Stomach smooth muscle (tissue), 2 donors: ENCODE measurements around the gene FNDC7.
A peak's percentile ranks its signal among the peaks of the same experiment; 100 is the strongest.
"Not testable (repeated sequence)": the region's sequence is repeated elsewhere in the genome, so short reads cannot be mapped to it uniquely, and the experiment has no call there.

ENCODE experiments used
- H3K27ac ChIP-seq: one replicate; pipeline ENCODE4 v1.7.0; 2013; ENCODE audit warnings: mild to moderate bottlenecking, low read length, inconsistent platforms
- H3K27me3 ChIP-seq, 2 donors: one replicate each; pipeline ENCODE4 v1.7.0; 2013; ENCODE audit warnings: low read length in 2 of 2; ENCODE audit not compliant: insufficient read depth in 2 of 2, control insufficient read depth in 1 of 2
- H3K36me3 ChIP-seq, 2 donors: one replicate each; pipeline ENCODE4 v1.7.0; 2013; ENCODE audit warnings: low read length in 2 of 2; ENCODE audit not compliant: control insufficient read depth in 2 of 2, insufficient read depth in 2 of 2
- H3K4me1 ChIP-seq: one replicate; pipeline ENCODE4 v1.7.0; 2013; ENCODE audit warnings: low read length; ENCODE audit not compliant: control insufficient read depth, insufficient read depth
- H3K4me3 ChIP-seq, 2 donors: one replicate each; pipeline ENCODE4 v1.7.0; 2013; ENCODE audit warnings: low read length in 2 of 2
- H3K9ac ChIP-seq, 2 donors: one replicate each; pipeline ENCODE4 v1.7.0; 2013; ENCODE audit warnings: low read length in 2 of 2, mild to moderate bottlenecking in 1 of 2
- H3K9me3 ChIP-seq, 2 donors: one replicate each; pipeline ENCODE4 v1.7.0; 2013; ENCODE audit warnings: low read length in 2 of 2; ENCODE audit not compliant: control insufficient read depth in 2 of 2
- donor health status: healthy.
- donor health status: Pancreatic carcinoma.

Gene FNDC7, protein sequence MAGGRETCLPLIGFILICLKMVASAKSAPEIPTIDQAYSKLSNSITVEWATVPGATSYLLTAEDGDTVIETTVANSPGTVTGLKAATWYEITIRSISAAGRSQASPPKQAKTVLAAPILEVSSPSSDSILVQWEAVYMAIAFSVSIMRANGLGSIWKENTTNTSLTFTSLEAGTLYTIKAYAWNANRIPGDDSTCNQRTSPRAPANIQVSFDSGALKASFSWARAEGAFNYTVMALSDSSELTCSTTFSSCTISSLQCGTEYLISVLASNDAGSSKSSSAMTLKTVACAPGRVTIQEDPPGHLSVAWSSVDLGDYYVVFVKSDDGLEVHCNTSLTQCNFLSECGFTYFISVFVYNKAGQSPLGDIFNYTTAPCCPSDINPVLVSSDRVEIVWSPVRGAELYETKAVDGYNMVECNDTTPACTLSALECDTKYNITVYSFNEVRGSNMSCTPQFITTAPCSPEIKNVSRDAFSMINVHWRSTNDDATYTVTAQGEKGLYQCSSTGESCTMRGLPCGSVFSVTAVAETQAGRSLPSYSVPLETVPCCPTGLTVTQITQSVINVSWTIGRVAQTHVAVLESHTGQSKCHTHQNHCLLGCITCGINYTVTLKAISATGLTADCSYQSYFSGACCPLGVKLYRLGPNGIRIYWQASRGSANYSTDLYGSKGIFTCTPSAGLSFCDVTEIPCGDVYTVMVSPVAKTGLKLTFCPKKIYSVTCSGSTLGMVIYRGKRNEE

DNA sequence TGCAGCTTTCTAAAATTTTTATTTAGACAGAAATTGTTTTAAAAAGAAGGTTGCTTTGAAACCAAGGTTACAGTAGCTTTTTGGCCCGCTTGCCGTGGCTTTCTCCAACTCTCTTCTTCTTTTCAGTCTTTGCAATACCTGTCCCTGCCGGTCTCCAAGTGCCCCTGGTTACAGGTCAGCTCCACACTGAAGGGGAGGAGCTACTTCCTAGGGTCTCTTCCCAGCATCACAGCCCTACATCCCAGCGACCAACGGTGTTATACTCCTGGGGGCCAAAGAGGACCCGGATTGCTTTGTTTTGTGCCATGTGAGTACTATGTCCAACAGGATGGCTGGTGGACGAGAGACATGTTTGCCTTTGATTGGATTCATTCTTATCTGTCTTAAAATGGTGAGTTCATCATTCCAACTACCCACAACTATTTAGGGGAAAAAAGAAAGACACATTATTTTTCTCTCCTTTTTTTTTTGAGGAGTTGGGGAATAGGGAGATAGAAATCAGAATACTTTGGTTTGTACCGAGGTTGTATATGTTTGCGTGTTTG, at the start of gene FNDC7:
TSS of gene FNDC7 (plus strand) at position 303 of the 545 bp plus-strand sequence. CDS start at position 329, 26 bp downstream.
- H3K9me3 ChIP-seq: no peaks in the 10 kb centered on the region
- H3K27ac ChIP-seq: no peak within 1 kb of the TSS
- no peak within 1 kb of the TSS for H3K4me3 ChIP-seq

DNA sequence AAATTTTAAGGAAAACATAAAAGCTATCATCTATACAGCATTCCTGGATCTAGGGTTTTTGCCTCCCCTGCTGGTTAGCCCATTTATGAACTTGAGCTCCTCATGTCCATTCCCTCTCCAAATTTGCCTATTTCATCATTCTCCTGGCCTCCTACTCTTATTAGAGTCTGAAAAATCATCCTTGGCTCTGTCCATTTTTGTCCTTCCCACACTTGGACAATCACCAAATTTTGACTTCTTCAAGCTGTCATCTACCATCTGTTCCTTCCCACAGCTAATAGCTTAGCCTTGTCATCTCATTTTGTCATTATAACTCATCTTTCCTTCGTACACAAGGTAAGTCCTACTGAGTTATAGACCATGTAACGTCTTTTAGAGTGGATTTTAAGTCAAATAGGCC, 49.6 kb upstream of the FNDC7 start:
- Histone ChIP-seq H3K4me1 (peaks cover 4% of the 10 kb centered on the region), H3K27me3 (no peaks in the 10 kb centered on the region), H3K9me3 (no peaks in the 10 kb centered on the region), H3K36me3 (no peaks in the 10 kb centered on the region), H3K27ac (peak overlapping the region; percentile 31), H3K4me3 (no peak overlapping the region), H3K9ac (no peak overlapping the region)

More for the DNA sequence above, at the start of gene FNDC7:
- H3K4me1 ChIP-seq: no peaks in the 10 kb centered on the region
- no peaks in the 10 kb centered on the region for H3K36me3 ChIP-seq
- H3K27me3 ChIP-seq: no peaks in the 10 kb centered on the region
- H3K9ac ChIP-seq: no peak within 1 kb of the TSS

DNA sequence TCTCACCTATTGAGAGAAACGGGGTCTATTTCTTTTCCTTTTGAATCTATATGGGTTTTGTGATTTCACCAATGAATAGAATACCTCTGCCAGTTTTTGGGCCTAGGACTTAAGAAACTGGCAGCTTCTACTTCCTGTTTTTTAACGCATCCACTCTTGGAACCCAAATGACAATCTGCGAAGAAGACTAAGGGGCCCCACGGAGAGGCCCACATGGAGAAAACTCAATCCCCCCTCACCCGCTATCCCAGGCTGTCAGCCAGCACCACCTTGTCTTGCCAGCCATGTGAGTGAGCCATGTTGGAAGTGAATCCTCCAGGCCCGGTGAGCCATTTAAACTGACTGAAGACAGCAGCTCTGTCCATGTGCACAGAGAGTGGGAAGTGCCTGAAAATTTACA, 48.2 kb upstream of the FNDC7 start:
- no peaks in the 10 kb centered on the region for H3K9me3 ChIP-seq
- H3K36me3 ChIP-seq: no peaks in the 10 kb centered on the region
- H3K27me3 ChIP-seq: no peaks in the 10 kb centered on the region
- no peak overlapping the region for H3K9ac ChIP-seq
- no peak overlapping the region for H3K27ac ChIP-seq
- no peak overlapping the region for H3K4me3 ChIP-seq
- peaks cover 4% of the 10 kb centered on the region for H3K4me1 ChIP-seq

DNA sequence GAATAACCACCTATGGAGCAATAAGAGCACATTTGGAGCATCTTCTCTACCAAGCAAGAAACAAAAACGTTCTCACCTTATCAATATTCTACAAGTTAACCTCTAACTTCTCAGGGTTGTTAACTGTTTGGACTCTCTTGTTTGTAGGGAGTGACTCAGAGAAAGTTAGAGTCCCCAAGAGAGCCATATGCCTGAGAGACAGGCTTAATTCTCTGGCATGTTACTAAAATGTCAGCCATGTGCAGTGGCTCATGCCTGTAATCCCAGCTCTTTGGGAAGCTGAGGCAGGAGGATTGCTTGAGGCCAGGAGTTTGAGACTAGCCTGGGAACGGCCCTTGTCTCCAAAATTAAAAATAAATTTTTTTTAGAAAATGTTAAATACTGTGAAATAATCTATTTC, 47.6 kb upstream of the FNDC7 start:
- H3K4me1 ChIP-seq: peaks cover 4% of the 10 kb centered on the region
- no peak overlapping the region for H3K27ac ChIP-seq
- no peak overlapping the region for H3K4me3 ChIP-seq
- no peak overlapping the region for H3K9ac ChIP-seq
- no peaks in the 10 kb centered on the region for H3K36me3 ChIP-seq
- H3K9me3 ChIP-seq: no peaks in the 10 kb centered on the region
- no peaks in the 10 kb centered on the region for H3K27me3 ChIP-seq

DNA sequence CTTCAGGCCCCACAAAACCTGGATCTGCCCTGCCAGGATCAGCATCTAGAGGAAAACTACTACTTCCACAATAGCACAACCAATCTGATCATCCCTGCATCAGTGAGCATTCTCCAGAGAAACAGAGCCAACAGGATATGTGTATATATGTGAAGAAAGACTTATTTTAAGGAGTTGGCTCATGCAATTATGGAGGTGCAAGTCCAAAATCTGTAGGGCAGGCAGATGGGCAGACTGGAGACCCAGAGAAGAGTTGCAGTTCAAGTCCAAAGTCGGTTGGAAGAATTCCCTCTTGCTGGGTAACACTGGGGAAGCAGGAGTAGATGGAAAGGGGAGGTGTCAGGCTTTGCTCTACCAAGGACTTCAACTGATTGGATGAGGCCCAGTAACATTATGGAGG, 46.9 kb upstream of the FNDC7 start:
- Histone ChIP-seq H3K36me3 (no peaks in the 10 kb centered on the region), H3K27me3 (peaks cover 0 to 3% of the 10 kb centered on the region in 2 donors), H3K9ac (no peak overlapping the region), H3K4me3 (no peak overlapping the region), H3K4me1 (peaks cover 4% of the 10 kb centered on the region), H3K27ac (no peak overlapping the region), H3K9me3 (no peaks in the 10 kb centered on the region)

DNA sequence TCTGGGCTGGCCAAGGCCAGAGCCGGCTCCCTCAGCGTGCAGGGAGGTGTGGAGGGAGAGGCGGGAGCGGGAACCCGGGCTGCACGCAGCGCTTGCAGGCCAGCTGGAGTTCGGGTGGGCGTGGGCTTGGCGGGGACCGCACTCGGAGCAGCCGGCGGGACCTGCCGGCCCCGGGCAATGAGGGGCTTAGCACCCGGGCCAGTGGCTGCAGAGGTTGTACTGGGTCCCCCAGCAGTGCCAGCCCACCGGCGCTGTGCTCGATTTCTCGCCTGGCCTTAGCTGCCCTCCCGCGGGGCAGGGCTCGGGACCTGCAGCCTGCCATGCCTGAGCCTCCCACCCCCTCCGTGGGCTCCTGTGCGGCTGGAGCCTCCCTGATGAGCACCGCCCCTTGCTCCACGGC, 45.3 kb upstream of the FNDC7 start:
- not testable (repeated sequence) for H3K27ac ChIP-seq, H3K9ac ChIP-seq, H3K27me3 ChIP-seq, H3K9me3 ChIP-seq, H3K4me1 ChIP-seq, H3K4me3 ChIP-seq, H3K36me3 ChIP-seq

DNA sequence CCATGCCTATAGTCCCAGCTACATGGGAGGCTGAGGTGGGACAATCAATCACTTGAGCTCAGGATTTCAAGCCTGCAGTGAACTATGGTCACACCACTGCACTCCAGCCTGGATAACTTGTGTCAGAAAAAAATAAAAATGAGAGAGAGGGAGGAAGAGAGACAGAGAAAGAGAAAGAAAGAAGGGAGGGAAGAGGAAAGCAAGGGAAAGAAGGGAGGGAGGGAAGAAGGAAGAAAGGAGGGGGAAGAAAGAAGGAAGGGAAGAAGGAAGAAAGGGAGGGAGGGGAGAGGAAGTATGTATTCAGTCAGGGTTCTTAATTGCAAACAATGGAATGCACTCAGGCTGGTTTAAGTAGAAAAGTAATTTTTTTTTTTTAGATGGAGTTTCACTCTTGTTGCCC, 43.9 kb upstream of the FNDC7 start:
- Histone ChIP-seq H3K9ac (no peak overlapping the region), H3K4me1 (no peaks in the 10 kb centered on the region), H3K27ac (no peak overlapping the region), H3K4me3 (no peak overlapping the region), H3K27me3 (peaks cover 0 to 6% of the 10 kb centered on the region in 2 donors), H3K36me3 (no peaks in the 10 kb centered on the region), H3K9me3 (no peaks in the 10 kb centered on the region)

DNA sequence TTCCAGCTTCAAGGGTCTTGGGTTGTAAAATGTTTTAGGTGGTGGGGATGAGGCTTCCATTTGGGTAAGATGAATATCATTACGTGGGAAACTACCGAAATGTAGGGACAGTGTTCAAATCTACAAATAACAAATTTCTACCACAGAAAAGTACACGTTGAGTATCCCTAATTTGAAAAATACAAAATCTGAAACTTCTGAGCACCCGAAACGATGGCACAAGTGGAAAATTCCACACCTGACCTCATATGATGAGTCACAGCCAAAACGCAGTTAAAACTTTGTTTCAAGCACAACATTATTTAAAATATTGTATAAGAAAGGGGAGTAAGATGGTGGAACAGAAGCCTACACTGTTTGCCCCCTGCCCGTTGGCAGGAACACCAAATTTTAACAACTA, 43.0 kb upstream of the FNDC7 start:
- H3K27ac ChIP-seq: no peak overlapping the region
- no peak overlapping the region for H3K9ac ChIP-seq
- H3K27me3 ChIP-seq: peaks cover 0 to 6% of the 10 kb centered on the region in 2 donors
- no peaks in the 10 kb centered on the region for H3K36me3 ChIP-seq
- H3K9me3 ChIP-seq: no peaks in the 10 kb centered on the region
- no peak overlapping the region for H3K4me3 ChIP-seq
- no peaks in the 10 kb centered on the region for H3K4me1 ChIP-seq

DNA sequence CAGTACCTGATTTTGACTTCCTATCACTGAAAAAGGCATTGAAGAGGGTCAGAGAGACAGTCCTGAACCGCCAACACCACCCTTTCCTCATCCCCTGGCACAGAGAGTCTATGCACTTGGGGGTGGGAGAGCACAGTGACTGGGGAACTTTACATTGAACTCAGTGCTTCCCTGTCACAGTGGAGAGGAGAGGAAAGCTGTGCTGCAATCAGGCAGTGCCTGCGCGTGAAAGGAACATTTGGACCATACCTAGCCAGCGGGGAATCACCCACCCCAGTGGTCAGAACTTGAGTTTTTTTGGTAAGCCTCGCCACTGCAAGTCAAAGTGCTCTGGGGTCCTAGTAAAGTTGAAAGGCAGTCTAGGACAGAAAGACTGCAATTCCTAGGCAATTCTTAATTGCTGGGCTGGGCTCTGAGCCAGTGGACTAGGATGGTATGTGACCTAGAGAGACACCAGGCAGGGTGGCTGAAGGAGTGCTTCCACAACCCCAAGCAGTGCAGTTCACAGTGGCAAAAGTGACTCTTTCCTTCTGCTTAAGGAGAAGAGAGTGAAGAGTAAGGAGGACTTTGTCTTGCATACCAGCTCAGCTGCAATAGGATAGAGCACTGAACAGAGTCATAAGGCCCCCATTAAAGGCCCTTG, 42.5 kb upstream of the FNDC7 start:
- no peaks in the 10 kb centered on the region for H3K9me3 ChIP-seq
- no peaks in the 10 kb centered on the region for H3K36me3 ChIP-seq
- H3K4me1 ChIP-seq: no peaks in the 10 kb centered on the region
- H3K4me3 ChIP-seq: no peak overlapping the region
- no peak overlapping the region for H3K27ac ChIP-seq
- H3K9ac ChIP-seq: no peak overlapping the region
- H3K27me3 ChIP-seq: peaks cover 0 to 6% of the 10 kb centered on the region in 2 donors

DNA sequence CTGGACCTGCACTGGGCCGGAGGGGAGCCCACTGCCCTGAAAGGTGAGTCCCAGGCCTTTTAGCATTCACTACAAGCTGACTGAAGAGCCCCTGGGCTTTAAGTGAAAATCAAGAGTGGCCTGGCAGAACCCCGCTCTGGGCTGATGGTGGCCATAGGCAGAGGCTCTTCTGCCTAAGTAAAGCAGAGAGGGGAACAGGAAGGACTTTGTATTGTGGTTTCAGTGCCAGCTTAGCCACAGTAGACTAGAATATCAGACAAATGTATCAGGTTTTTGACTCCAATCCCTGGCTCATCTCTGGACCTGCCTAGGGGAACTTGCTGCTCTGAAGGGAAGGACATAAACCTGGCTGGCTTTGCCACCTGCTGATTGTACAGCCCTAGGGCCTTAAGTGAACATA, 41.6 kb upstream of the FNDC7 start:
- Histone ChIP-seq H3K4me3 (no peak overlapping the region), H3K27me3 (peaks cover 0 to 6% of the 10 kb centered on the region in 2 donors), H3K9ac (no peak overlapping the region), H3K36me3 (no peaks in the 10 kb centered on the region), H3K9me3 (no peaks in the 10 kb centered on the region), H3K27ac (no peak overlapping the region), H3K4me1 (no peaks in the 10 kb centered on the region)
